GM06990 (cell line): ENCODE data around the gene KCNIP4.

Experiments
- DNase-seq: peaks from one replicate; pipeline ENCODE4 v3.0.0-alpha.2; 2011; ENCODE audit not compliant: insufficient read length; ENCODE audit errors: extremely low read depth
- H3K27me3 ChIP-seq: replicated peaks from 2 replicates; pipeline ENCODE4 v1.6.0; 2011; ENCODE audit warnings: low read length; ENCODE audit not compliant: control insufficient read depth, insufficient read depth
- H3K36me3 ChIP-seq: 2 replicates; pipeline ENCODE4 v1.5.1; 2011; ENCODE audit warnings: low read length; ENCODE audit not compliant: control insufficient read depth, insufficient read depth
- H3K4me3 ChIP-seq: replicated peaks from 2 replicates; pipeline ENCODE4 v1.5.1; 2011; ENCODE audit warnings: low read depth, mild to moderate bottlenecking, control low read depth, low read length
- TF ChIP-seq, protein P1 (sequence below): IDR thresholded peaks from 2 replicates; pipeline ENCODE4 v1.5.1; 2011; ENCODE audit warnings: low read length, control low read depth, mild to moderate bottlenecking, inconsistent platforms; ENCODE audit not compliant: insufficient read depth, poor library complexity, severe bottlenecking

Gene KCNIP4

DNA sequence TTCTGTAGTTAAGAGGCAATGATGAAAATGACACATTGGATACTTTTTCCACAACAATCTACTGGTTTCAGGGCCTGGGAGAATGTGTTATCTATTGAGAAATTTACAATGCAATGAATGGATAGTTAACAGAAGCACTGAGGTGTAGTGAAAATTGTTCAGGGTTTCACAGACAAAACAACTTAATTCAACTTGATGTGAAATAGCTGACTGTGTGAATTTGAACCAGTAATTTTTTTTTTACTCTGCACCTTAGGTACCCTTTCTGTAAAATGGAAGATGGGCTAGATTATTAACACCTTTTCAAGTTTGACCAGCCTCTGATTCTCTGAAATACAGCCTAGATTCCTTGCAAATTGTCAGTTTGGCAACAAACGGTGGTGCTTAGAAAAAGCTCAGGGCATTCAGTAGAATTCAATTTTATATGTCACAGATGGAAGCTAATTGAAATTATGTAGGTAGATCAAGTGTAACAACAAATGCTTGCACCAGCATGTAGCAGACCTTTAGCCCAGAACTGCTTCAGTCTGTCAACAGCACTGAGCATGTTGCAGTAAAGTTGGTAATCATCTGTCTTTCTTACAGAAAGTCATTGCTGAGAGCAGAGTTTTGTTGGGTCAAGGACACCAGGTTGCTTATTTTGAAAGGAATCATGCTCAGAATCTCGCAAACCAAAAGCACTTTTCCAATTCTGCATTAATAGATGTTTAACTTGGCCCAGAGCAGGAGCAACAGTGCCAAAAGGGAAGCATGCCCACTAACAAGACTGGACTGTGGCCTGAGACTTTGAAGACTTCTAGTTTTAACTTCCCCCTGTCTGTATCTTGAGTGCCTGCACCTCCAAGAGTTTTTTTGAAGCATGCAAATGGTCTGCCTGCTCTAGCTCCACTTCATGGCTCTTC, 721.7 kb downstream of the KCNIP4 start:
- H3K36me3 ChIP-seq = no peaks in the 10 kb centered on the region
- H3K27me3 ChIP-seq = no peaks in the 10 kb centered on the region
- H3K4me3 ChIP-seq = no peak overlapping the region
- TF ChIP-seq, protein P1, sequence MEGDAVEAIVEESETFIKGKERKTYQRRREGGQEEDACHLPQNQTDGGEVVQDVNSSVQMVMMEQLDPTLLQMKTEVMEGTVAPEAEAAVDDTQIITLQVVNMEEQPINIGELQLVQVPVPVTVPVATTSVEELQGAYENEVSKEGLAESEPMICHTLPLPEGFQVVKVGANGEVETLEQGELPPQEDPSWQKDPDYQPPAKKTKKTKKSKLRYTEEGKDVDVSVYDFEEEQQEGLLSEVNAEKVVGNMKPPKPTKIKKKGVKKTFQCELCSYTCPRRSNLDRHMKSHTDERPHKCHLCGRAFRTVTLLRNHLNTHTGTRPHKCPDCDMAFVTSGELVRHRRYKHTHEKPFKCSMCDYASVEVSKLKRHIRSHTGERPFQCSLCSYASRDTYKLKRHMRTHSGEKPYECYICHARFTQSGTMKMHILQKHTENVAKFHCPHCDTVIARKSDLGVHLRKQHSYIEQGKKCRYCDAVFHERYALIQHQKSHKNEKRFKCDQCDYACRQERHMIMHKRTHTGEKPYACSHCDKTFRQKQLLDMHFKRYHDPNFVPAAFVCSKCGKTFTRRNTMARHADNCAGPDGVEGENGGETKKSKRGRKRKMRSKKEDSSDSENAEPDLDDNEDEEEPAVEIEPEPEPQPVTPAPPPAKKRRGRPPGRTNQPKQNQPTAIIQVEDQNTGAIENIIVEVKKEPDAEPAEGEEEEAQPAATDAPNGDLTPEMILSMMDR = no peak
- DNase-seq = no peak

DNA sequence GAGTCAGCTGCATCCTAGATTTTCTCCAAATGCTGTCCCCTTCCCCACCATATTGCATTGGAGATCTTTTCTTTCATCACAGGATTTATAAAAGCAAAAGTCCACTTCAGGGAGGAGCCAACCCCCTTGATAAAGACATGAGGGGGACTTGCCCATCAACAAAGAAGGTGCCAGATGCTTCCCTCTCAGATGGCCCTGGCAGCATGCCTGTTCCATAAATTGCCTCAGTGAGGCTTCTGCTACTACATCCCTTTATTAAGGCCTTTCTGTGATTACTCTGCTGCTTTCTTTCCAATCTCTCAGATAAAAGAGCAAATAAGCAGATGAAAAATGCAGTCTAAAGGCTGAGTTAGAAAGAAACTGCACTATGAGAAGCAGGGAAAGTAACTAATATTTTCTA, 736.7 kb downstream of the KCNIP4 start:
- H3K36me3 ChIP-seq = no peaks in the 10 kb centered on the region
- no peak for DNase-seq
- H3K4me3 ChIP-seq = no peak overlapping the region
- TF ChIP-seq, protein P1 = no peak
- no peaks in the 10 kb centered on the region for H3K27me3 ChIP-seq

DNA sequence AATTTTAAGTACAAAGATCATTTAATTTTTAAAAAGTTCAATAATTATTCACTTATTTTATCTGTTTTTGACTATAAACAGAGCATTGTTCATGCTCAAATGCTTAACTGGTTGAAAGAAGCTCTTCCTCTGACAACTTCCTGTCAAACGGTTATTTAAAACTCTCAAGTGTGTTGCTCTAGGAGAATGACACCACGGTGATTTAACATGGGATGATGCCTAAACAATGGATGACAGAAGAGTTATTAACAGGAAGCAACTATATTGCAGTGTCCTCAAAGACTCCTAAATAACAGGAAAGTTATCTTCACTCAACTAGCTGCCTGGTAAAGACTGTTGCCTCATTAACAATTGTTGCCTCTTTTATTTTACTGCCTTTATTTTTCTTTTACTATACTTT, 738.7 kb downstream of the KCNIP4 start:
- Histone ChIP-seq H3K36me3 (no peaks in the 10 kb centered on the region), H3K4me3 (no peak overlapping the region), H3K27me3 (no peaks in the 10 kb centered on the region)
- TF ChIP-seq, protein P1 = no peak
- no peak for DNase-seq

DNA sequence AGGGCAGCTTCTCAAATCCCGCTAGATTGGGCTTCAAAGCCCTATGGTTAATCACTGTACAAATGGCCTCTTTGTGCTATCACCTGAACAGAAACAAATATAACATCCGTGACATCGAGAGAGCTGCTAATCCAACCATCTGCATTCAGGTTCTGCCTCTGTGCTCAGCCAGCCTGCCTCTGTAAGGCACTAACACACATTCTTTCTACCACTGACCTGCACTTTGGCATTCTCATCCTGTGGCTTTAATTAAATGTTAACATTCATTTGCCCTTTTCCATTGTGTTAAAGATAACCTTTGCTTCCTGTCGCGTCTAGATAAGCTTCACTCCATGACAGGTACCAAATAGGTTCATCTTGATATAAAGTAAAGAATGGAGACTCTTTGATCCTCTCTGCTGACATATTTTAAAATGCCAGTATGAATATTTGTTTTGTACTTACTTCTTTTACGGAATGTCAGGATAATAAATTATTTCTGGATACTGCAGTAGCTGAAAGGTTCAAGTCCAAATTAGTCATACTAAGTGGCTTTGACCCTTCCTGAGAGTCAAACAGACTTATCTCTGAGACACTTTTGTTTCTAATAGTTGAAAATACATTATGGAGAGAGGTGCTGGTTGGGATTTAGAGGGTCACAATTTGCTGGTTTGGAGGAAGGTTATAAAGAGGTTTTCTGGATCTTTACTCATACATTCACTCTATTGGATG, 742.6 kb downstream of the KCNIP4 start:
- H3K27me3 ChIP-seq = no peaks in the 10 kb centered on the region
- DNase-seq = no peak
- H3K36me3 ChIP-seq = no peaks in the 10 kb centered on the region
- H3K4me3 ChIP-seq = no peak overlapping the region
- TF ChIP-seq, protein P1 = no peak

DNA sequence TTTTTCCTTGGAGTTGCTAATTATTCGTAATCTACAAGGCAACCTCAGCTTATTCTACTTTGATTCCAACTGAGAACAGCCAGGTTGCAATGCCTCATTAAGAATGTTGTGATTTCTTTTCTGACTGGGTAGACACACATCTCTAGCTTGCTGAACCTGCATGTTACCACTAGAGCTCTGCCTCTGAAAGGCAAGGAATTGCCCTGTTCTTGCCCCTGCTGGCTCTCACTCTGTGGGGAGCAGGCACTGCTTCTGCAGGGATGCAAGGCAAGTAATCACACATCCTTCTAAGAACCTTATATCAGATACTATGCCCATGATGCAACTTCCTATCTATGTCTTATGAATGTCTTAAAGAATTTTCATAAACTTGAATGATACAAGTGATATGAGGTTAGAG, 745.2 kb downstream of the KCNIP4 start:
- DNase-seq = no peak
- TF ChIP-seq, protein P1 = no peak
- no peaks in the 10 kb centered on the region for H3K27me3 ChIP-seq

More for the DNA sequence above, 745.2 kb downstream of the KCNIP4 start:
- Histone ChIP-seq H3K36me3 (no peaks in the 10 kb centered on the region), H3K4me3 (no peak overlapping the region)
